Stimulated activated CD8-positive, alpha-beta memory T cell treated with anti-CD3 and anti-CD28 coated beads, Interleukin-2, amount 100 ng/mL, for 1 hour (primary cell): ENCODE data around the gene GRM1.
"Not testable (repeated sequence)": the region's sequence is repeated elsewhere in the genome, so short reads cannot be mapped to it uniquely, and the experiment has no call there.

ENCODE experiments used
- DNase-seq, 2 donors: peaks; one replicate each; pipeline ENCODE4 v3.0.0-alpha.2; 2020; ENCODE audit warnings: low read depth in 2 of 2

Gene GRM1

DNA sequence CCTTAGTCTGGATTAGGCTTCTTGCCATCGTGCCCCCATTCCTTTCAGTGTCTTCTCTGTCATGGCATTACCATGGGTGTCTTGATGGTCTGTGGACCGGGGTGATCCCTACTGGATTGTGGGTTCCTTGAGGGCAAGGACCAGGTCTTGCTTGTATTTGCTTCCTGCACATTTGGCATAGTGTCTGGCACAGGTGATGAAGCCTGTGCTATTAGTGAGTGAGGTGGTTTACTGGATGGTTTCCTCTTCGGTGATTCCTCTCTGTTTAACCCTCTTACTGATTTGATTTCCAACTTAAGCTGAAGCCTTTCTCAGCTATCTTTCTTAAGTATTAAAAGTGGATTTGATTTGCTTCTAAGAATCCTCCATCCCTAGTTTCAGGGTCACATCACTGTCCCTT lies 162.3 kb downstream of the GRM1 start:
- DNase-seq, result no peak

DNA sequence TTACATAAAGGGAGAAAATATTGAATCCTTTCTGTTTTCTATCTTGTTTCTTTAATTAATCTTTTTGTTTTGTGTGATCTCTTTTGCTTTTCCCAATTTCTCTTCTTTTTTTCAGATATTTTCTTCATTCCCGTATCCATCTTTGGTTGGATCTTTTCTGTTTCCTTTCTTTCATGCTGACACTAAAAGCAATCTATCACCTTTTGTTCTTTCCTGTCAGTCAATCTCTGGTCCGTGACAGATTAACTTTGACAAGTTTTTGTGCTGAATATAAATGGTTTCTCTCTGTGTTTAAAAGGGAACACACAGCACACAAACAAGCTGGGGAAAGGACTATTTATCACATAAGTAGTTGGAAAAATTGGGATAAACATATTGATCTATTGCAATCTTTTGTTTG lies 162.8 kb downstream of the GRM1 start:
- DNase-seq, result no peak

DNA sequence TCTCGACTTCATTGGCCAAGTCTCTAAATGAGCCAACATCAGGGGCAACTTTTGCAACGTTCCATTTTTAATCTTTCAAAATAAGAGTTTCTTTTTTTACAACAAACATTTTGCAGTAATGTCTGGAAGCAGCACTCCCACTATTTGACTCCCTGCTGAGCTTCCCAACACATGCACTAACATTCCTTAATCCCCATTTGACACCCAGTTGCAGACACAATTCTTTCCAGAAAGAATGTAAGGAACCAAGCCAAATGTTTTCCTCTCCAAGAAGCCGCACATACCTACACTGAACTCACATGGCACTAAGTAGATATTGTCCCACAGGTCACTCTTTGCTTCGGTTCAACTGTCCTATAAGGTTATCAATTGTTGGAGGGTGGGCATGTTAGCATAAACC lies 165.6 kb downstream of the GRM1 start:
- DNase-seq, result no peak

DNA sequence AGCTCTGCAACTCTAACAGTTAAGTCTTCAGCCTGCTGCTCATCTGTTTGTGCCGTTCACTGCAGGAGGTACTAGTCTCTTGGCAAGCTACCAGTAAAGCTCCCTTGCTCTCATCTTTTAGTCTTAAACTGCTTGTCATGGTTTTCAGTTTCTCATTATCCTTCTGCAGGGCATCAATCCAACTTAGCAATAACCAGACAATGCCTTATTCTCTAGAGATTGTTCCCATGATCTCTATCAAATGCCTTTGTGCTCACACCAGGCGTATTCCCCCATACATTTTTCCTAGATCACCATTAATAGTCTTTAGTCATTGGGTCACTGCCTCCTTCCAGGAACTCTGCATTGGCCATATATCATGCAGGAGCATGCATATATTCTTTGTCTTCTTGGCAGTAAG lies 171.3 kb downstream of the GRM1 start:
- no peak for DNase-seq

DNA sequence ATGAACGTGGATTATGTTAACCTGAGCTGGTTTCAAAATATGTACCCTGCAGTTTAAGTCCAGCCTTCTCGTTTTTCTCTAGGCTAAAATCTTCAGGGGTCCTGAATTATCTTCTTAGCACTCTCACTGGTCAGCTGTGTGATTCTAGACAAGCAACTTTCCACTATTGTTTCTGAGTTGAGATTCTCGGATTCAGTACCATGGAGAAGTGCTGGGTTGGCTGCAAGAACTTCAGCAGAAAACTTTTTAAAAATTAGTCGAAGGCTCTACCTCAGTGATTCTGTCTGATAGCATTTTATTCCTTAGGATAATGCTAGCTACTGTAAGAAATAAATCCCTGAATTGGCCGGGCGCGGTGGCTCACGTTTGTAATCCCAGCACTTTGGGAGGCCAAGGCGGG lies 173.7 kb downstream of the GRM1 start:
- DNase-seq, result no peak

DNA sequence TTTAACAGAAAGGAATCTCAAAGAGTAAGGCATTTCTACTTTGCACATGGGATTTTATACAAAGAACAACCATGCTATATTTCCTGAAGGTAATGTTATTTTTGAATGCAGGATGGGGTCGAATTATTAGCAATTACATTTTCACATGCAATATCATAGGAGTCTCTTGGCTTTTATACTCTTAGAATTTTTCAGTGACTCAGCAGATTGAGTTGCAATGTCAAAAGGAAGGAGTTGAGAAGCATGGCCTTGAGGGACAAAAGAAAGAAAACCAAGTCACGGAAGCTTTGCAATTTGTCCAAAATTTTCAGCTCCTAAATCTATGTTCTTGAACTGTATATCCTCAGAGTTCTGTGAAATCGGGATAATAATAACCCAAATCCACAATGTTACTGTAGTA lies 181.1 kb downstream of the GRM1 start:
- DNase-seq, result no peak

DNA sequence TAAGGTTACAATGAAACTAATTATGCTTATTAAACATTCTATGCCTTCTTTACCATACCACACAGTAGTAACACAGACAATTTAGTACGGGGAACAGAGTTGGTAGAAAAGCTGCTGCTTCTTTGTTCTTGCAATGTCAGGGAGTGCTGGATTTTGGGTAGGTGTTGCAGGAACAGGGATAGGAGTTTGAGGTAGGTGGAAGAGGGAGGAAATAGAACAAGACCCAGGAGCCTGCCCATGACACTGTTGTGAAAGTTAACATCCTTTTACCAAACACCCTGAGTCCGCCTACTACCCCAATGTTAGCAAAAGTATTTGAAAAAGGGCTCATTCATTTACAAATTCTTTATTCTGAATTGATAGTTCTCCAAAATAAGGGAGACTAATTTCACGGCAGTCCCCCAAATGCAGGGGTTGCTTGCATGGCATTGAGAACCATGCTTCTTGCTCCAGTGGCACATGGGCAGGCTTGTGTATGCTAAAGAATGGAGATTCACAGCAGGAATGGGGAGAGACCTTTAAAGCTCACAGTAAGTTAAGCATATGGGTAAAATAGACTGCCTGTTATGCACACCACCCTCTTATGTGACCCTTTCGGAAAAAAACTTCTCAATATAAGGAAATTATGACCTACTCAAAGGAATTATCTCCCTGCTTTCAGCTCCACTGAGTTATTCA lies 181.7 kb downstream of the GRM1 start:
- DNase-seq, result no peak

DNA sequence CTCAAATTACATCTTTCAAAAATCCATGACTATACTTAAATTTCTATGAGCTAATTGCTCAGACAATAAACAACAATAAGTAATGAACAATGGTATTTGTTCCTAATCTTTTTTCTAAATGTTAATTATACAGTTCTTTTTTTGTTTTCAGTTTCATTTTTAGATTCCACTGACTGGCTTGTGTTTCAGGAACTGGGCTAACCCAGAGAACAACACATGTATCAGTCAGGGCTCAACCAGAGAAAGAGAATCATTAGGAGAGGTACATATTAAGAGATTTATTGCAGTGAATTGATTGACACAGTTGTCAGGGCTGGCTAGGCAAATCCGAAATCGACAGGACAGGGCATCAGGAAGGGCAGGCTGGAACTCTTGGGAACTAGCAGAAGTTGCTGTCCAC lies 182.8 kb downstream of the GRM1 start:
- no peak for DNase-seq

DNA sequence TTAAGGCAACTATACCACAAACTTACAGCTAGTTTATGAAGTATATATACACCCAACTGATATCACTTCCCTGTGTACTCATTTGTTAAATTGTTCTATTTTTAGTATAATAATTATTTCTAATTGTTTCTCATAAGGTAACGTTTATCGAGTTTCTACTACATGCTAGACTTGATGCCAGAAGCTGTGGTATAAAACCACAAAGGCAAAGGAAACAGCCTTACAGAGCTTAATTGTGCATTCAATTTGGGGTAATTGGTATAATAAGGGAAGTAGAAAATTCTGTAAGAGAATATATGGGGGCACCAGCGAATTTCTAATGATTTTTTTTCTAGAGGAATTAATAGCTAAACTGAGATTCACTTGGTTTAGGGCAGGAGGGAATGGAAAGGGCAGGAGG lies 183.9 kb downstream of the GRM1 start:
- no peak for DNase-seq

DNA sequence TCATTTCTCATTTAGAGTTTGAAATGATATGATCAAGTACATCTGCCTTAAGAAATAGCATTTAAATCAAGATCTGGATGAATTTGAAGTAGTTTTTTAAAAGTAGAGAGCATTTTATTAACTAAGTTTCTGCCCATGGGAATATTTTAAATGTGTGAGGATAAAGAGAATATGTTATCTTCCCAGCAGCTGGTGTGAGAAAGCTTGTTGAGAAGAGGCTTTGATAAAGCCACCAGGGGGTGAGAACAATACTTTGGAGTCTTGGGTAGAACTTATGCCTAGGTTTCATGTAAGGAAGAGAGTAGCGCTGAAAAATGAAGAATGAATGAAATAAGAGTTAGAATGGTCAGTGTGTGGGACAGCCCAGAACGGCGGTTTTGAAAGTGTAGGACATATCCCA lies 190.2 kb downstream of the GRM1 start:
- no peak for DNase-seq

DNA sequence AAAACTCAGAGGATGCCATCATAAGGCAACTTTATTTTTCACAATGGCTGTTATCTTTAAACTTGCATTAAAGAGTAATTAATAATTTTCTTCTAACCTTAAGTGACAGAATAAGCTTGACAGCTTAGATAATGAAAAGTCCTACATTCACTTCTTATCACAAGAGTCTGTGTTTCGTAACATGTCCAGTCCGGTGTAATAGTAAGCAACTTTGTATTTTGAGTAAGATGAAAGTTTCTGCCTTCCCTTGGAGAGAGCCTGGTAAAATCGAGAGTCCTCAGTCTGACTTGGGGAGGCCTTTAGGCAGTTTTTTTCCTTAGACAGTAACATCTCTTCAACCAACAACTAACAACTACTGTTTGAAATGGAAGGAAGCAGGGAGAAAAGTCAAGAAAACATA lies 195.6 kb downstream of the GRM1 start:
- no peak for DNase-seq

DNA sequence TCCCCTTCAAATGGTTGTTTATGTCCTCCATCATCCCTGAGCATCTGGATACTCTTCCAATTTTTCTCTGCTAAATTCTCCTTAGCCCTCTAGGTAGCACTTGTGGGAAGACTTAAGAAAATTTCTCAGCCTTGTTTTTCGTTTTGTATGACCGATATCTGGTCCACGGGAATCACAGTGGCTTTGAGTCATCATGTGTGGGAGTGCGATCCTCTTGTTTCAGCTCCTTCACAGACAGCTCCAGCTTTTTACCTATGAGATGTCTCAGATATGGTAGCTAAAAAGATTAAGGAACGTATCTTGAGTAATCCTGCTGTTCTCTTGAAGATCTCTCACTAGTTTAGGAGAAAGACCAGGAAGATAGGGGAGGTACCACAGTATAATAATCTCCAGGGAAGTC lies 196.1 kb downstream of the GRM1 start:
- no peak for DNase-seq

DNA sequence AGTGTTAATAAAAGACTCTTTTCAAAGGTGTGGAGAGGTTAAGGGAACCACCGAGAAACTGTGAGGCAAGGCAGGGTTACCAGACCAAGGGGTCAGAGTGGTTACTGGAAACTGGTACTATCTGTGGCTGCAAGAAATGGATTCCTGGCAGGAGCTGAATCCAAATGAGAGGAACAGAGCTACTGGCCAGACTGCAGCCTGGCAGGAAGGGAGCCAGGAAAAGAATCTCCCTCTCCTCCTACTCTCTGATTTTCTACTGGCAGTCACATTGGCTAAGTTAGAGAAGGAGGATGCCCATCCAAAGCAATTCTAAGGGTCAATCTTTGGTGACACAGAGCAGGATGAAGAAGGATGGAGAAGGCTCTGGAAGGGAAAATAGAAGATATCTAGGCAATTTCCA lies 211.5 kb downstream of the GRM1 start:
- no peak for DNase-seq

DNA sequence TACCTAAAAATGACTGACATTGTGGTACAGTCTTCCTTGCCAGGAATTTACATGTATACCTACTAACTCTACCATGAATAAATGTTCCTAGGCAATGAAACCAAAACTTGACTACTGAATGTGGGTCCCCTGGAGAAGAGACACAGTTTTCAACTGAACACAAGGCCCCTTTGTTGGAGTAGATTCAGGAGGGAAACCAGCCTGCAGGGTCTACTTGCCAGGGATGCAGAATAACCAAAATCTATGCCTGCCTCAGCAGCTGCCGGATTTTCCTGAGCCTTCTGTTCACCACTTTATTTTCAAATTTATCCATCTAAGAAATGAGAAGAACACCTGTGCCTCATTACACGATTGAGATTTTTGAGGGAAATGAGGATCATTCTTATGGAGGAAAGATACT lies 211.9 kb downstream of the GRM1 start:
- no peak for DNase-seq

DNA sequence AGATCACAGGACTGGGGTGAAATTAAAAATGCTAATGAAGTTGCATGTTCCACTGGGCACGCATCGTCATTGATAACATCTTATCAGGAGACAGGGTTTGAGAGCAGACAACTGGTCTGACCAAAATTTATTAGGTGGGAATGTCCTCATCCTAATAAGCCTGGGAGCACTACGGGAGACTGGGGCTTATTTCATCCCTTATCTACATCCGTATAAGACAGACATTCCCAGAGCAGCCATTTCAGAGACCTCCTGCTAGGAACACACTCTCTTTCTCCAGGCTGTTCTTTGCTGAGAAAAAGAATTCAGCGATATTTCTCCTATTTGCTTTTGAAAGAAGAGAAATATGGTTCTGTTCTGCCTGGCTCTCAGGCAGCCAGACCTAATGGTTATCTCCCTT lies 214.8 kb downstream of the GRM1 start:
- DNase-seq, result not testable (repeated sequence)

DNA sequence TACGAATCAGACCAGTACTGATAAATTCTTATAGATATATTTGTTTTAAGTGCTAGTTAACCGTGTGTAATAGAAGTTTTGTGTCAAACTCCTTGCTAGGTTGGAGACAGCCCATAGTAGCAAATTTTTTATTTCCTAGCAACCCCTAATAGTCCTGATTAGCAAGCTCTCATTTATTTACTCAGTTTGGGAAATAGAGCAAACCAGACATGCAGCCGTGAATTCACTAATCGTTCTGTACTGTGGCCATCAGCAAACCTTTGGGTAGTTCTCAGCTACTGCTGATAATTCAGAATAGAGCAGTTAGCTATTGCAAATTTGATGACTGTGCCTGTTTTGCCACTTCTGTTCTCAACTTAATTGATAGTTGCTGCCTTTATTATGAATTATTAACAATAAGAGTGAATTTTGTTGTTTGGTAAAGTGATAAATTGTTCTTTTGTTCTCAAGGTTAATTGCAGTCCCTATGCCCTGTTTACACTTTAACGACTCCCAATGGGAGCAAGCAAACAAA lies 215.8 kb downstream of the GRM1 start:
- no peak for DNase-seq

DNA sequence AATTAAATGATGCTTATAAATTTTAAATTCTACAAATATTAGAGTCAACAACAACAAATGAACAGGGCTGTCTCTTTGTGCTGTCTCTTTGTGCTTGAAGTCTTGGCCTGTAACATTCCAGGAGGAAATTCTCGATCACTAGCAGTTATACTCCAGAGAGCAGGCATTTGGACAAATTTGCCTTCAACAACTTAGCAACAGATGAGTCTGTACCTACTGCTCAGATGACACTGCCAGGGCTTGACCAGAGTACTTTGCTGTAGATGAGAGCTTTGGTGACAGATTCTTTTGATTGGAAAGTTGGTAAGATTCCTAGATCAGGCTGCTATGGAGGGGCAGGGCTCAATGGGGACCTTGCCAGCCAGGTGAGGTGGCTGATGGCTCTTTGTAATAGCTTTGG lies 217.2 kb downstream of the GRM1 start:
- no peak for DNase-seq

DNA sequence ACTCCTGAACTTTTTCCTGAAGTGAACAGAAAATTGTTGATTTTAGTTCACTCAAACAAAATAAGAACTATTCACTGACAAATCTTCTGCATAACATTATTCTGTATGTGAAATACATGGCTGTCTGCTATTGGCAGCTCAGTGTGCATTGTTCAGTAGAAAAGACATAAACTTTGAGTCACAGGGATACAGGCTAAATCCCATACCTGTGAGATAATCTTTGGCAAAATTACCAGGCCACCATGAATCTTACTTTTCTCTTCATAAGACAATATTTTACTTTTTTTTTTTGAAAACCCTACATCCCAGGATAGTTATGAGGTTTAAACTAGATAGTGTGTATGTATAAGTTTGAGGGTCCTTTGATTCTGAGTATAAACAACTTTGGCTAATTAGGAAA lies 224.8 kb downstream of the GRM1 start:
- DNase-seq, result no peak

DNA sequence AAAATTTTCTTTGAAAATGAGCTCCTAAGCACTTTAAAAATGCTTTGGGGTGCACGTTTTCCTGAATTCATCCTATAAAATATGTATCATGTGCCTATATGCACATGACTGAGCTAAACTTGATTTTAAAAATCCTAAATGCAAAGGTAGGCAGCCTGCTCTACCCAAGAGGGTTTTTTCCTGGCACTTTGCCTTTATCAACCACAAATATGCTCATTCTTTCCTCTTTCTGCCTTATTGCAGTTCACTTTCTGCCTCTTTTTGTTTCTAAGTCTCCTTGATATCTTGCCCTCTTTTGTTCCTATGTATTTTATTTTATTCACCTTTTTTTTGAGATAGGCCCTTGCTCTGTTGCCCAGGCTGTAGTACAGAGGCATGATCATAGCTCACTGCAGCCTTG lies 229.3 kb downstream of the GRM1 start:
- DNase-seq, result no peak

DNA sequence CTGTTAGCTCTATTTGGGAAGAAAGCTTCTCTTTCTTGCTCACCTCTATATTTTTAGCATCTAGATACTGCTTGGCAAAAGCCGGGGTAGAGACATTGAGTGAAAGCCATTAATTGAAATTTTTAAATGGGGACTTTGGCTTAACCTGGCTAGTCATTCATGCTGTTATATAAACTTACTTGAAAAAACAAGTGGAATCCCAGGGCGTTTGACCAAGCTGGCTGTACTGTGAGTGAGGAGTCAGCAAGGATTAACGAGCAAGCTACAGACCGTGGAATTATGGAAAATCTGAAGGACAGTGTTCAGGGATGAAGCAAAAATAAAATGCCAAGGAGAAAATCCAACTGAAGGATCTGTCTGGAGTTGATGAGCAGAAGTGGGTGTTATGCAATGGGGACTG lies 232.0 kb downstream of the GRM1 start:
- DNase-seq, result no peak

DNA sequence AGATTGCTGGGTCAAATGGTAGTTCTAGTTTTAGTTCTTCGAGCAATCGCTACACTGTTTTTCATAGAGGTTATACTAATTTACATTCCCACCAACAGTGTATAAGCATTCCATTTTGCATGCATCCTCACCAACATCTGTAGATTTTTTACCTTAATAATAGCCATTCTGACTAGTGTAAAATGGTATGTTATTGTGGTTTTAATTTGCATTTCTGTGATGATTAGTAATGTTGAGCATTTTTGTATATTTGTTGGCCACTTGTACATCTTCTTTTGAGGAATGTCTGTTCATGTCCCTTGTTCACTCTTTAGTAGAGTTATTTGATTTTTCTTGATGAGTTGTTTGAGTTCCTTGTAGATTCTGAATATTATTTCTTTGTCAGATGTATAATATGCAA lies 236.2 kb downstream of the GRM1 start:
- DNase-seq, result no peak

DNA sequence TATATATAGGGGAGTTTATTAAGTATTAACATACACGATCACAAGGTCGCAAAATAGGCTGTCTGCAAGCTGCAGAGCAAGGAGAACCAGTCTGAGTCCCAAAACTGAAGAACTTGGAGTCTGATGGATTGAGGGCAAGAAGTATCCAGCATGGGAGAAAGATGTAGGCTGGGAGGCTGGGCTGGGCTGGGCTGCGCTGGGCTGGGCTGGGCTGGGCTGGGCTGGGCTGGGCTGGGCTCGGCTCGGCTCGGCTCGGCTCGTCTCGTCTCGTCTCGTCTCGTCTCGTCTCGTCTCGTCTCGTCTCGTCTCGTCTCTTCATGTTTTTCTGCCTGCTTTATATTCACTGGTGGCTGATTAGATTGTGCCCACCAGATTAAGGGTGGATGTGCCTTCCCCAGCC lies 238.6 kb downstream of the GRM1 start:
- DNase-seq, result no peak

DNA sequence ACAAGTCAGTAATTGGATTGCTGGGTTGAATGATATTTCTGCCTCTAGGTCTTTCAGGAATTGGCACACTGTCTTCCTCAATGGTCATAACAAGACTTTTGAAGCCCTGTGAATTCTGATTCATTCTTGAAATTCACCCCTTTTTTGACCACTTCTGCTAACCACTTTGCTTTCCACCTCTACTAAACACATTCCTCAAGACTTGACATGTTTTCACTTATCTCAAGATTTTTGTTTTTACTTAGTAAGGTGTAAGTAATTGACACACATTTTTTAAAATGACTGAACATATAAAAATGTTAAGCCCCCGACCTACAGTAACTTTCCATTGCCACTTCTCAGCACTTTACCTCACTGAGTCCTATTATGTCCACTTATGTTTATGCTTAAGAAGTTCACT lies 239.1 kb downstream of the GRM1 start:
- DNase-seq, result no peak

DNA sequence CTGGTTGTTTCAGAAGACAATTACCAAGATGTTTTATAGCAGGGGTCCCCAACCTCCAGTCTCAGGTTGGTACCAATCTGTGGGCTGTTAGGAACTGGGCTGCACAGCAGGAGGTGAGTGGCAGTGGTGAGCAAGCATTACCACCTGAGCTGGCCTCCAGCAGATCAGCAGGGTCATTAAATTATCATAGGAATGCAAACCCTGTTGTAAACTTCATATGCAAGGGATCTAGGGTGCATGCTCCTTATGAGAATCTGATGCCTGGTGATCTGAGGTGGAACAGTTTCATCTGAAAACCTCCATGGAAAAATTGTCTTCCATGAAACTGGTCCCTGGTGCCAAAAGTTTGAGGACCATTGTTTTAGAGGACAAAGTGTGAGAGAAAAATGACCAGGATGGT lies 240.6 kb downstream of the GRM1 start:
- no peak for DNase-seq
